Measurements from ENCODE around the gene POLR2J. TPM values are rescaled to one million over a fixed set of nuclear protein-coding genes. Genes with fewer than 3 reads are reported as not detected.
A peak's percentile ranks its signal among the peaks of the same experiment; 100 is the strongest.
"Not testable (repeated sequence)": the region's sequence is repeated elsewhere in the genome, so short reads cannot be mapped to it uniquely, and the experiment has no call there.

Gene POLR2J
- polyA plus RNA-seq, result 10 to 100 TPM; 68.9 to 89.4 TPM

DNA sequence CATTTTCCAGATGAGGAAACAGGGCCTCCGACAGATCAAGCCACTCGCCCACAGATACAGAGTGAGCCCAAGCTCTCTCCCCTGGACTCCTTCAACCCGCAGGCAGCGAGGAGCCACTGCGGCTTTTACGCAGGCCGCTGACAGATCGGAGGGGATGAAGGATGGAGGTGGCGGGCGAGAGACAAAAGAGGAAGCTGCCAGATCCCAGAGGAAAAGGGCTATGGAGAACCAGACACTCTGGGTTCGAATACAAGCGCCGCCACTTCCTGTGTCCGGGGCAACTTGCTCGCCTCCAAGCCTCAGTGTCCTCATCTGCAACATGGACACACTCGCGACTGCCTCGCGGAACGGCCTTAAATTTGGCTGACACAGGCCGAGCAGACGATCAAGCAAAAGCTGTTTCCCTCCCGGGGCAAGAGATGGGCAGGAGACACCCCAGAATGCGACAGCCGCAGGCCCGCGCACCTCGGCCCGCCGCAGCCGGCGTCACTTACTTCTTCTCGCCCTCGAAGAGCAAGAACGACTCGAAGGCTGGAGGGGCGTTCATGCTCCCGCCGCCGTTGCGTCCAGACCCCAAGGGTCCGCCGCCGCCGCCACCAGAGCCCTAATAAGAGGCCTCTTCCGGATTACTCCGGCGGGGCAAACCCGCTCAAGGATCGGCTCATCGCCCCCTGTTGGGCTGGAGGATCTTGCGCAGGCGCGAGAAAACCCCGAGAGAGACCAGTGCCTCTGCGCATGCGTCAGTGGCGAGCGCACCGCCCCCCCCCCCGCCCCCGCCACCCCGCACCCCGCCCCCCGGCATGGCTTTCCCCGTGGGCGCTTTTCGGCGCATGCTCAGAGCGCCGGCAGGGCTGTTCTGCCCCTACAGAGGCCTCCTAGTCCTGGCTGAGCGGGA lies at the start of gene POLR2J:
TSS of gene POLR2J (minus strand) at position 609 of the 895 bp plus-strand sequence. CDS start at position 547, 62 bp downstream.
- 0 to 1% methylated on average over 17 to 56 of the region's 72 CpGs for WGBS, 2 donors
- H3K27me3 ChIP-seq (ENCODE audit: control insufficient read depth in 1 of 2, insufficient read depth in 2 of 2, low read length in 2 of 2); H3K4me1 ChIP-seq (ENCODE audit: control insufficient read depth in 2 of 2, insufficient read depth in 2 of 2, low read length in 1 of 2); H3K9me3 ChIP-seq (ENCODE audit: control insufficient read depth in 2 of 2, insufficient read depth in 1 of 2, low read depth in 1 of 2, low read length in 1 of 2); H3K27ac ChIP-seq (ENCODE audit: low read depth in 2 of 2, low read length in 1 of 2); H3K36me3 ChIP-seq (ENCODE audit: control insufficient read depth in 2 of 2, insufficient read depth in 2 of 2, low read length in 1 of 2): not testable (repeated sequence)
- peak within 1 kb of the TSS; percentile 37 to 45 for H3K4me3 ChIP-seq (ENCODE audit: low read depth in 1 of 2, low read length in 2 of 2)

GRCh38 chr7:102527822-102528793 lies 49.4 kb upstream of the POLR2J start:
- not testable (repeated sequence) for H3K27me3 ChIP-seq (ENCODE audit: control insufficient read depth in 1 of 2, insufficient read depth in 2 of 2, low read length in 2 of 2); H3K27ac ChIP-seq (ENCODE audit: low read depth in 2 of 2, low read length in 1 of 2); H3K4me3 ChIP-seq (ENCODE audit: low read depth in 1 of 2, low read length in 2 of 2); H3K9me3 ChIP-seq (ENCODE audit: control insufficient read depth in 2 of 2, insufficient read depth in 1 of 2, low read depth in 1 of 2, low read length in 1 of 2); H3K4me1 ChIP-seq (ENCODE audit: control insufficient read depth in 2 of 2, insufficient read depth in 2 of 2, low read length in 1 of 2); H3K36me3 ChIP-seq (ENCODE audit: control insufficient read depth in 2 of 2, insufficient read depth in 2 of 2, low read length in 1 of 2)
- 93 to 100% methylated on average over 3 to 4 of the region's 13 CpGs for WGBS, 2 donors

- H3K27me3 ChIP-seq (ENCODE audit: control insufficient read depth in 1 of 2, insufficient read depth in 2 of 2, low read length in 2 of 2); H3K27ac ChIP-seq (ENCODE audit: low read depth in 2 of 2, low read length in 1 of 2); H3K36me3 ChIP-seq (ENCODE audit: control insufficient read depth in 2 of 2, insufficient read depth in 2 of 2, low read length in 1 of 2); H3K4me1 ChIP-seq (ENCODE audit: control insufficient read depth in 2 of 2, insufficient read depth in 2 of 2, low read length in 1 of 2); H3K4me3 ChIP-seq (ENCODE audit: low read depth in 1 of 2, low read length in 2 of 2); H3K9me3 ChIP-seq (ENCODE audit: control insufficient read depth in 2 of 2, insufficient read depth in 1 of 2, low read depth in 1 of 2, low read length in 1 of 2): not testable (repeated sequence)
- WGBS, 2 donors, result 77 to 86% methylated on average over 1 of the region's 8 CpGs
Measured at GRCh38 chr7:102527182-102527581, 48.5 kb upstream of the POLR2J start.

DNA sequence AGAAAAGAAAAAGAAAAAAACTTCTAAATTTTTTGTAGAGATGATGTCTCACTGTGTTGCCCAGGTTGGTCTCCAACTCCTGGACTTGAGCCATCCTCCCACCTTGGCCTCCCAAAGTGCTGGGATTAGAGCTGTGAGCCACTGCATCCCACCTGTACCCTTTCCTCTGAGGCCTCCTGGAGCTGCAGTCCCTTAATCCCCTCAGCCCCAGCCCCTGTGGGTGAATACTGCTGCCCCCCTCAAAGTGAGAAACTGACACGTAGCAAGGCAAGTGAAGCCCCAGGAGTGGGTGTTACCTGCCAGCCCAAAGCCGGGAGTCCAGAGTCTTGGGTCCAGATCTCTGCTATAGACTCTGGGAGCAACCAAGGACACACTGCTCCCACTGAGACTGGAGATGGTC lies 46.1 kb upstream of the POLR2J start:
- not testable (repeated sequence) for H3K4me1 ChIP-seq (ENCODE audit: control insufficient read depth in 2 of 2, insufficient read depth in 2 of 2, low read length in 1 of 2); H3K9me3 ChIP-seq (ENCODE audit: control insufficient read depth in 2 of 2, insufficient read depth in 1 of 2, low read depth in 1 of 2, low read length in 1 of 2); H3K27ac ChIP-seq (ENCODE audit: low read depth in 2 of 2, low read length in 1 of 2); H3K36me3 ChIP-seq (ENCODE audit: control insufficient read depth in 2 of 2, insufficient read depth in 2 of 2, low read length in 1 of 2); H3K27me3 ChIP-seq (ENCODE audit: control insufficient read depth in 1 of 2, insufficient read depth in 2 of 2, low read length in 2 of 2); H3K4me3 ChIP-seq (ENCODE audit: low read depth in 1 of 2, low read length in 2 of 2)
- 53 to 62% methylated on average over 1 of the region's 2 CpGs for WGBS, 2 donors

DNA sequence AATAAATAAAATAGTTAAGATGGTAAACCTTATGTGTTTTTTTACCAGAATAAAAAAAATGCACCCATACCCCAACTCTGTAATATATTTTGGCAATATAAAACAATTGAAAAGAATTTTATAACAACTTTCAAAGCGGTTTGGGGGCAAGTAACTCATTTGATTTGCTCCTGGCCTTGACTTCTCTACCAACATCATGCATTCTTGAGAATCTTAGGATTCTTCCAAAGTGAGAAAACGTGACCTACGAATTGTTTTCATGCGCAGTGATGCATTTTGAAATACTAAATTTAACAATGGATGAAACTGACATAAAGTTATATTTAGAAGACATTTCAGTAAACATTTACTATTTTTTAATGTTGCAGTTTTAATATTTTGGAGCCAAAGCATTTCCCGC lies 42.1 kb upstream of the POLR2J start:
- not testable (repeated sequence) for H3K36me3 ChIP-seq (ENCODE audit: control insufficient read depth in 2 of 2, insufficient read depth in 2 of 2, low read length in 1 of 2); H3K9me3 ChIP-seq (ENCODE audit: control insufficient read depth in 2 of 2, insufficient read depth in 1 of 2, low read depth in 1 of 2, low read length in 1 of 2); H3K27me3 ChIP-seq (ENCODE audit: control insufficient read depth in 1 of 2, insufficient read depth in 2 of 2, low read length in 2 of 2); H3K4me3 ChIP-seq (ENCODE audit: low read depth in 1 of 2, low read length in 2 of 2); H3K4me1 ChIP-seq (ENCODE audit: control insufficient read depth in 2 of 2, insufficient read depth in 2 of 2, low read length in 1 of 2); H3K27ac ChIP-seq (ENCODE audit: low read depth in 2 of 2, low read length in 1 of 2)
- WGBS, 2 donors, result 82% methylated on average over 4 of the region's 5 CpGs; no CpG with 5 or more reads in 1 of the 2 donors

- peak within 1 kb of the TSS in 1 of 2 donors; percentile 33 for H3K4me3 ChIP-seq (ENCODE audit: low read depth in 1 of 2, low read length in 2 of 2)
- H3K36me3 ChIP-seq (ENCODE audit: control insufficient read depth in 2 of 2, insufficient read depth in 2 of 2, low read length in 1 of 2); H3K27ac ChIP-seq (ENCODE audit: low read depth in 2 of 2, low read length in 1 of 2); H3K27me3 ChIP-seq (ENCODE audit: control insufficient read depth in 1 of 2, insufficient read depth in 2 of 2, low read length in 2 of 2); H3K4me1 ChIP-seq (ENCODE audit: control insufficient read depth in 2 of 2, insufficient read depth in 2 of 2, low read length in 1 of 2); H3K9me3 ChIP-seq (ENCODE audit: control insufficient read depth in 2 of 2, insufficient read depth in 1 of 2, low read depth in 1 of 2, low read length in 1 of 2): not testable (repeated sequence)
- 0 to 1% methylated on average over 6 to 20 of the region's 61 CpGs for WGBS, 2 donors
Measured at GRCh38 chr7:102517550-102518147, 38.9 kb upstream of the POLR2J start, which contains the start of gene RASA4B. RASA4B (minus strand) TSS chr7:102517777; CDS start chr7:102517710, 67 bp downstream.

- H3K27me3 ChIP-seq (ENCODE audit: control insufficient read depth in 1 of 2, insufficient read depth in 2 of 2, low read length in 2 of 2); H3K9me3 ChIP-seq (ENCODE audit: control insufficient read depth in 2 of 2, insufficient read depth in 1 of 2, low read depth in 1 of 2, low read length in 1 of 2); H3K36me3 ChIP-seq (ENCODE audit: control insufficient read depth in 2 of 2, insufficient read depth in 2 of 2, low read length in 1 of 2); H3K4me3 ChIP-seq (ENCODE audit: low read depth in 1 of 2, low read length in 2 of 2); H3K27ac ChIP-seq (ENCODE audit: low read depth in 2 of 2, low read length in 1 of 2); H3K4me1 ChIP-seq (ENCODE audit: control insufficient read depth in 2 of 2, insufficient read depth in 2 of 2, low read length in 1 of 2): not testable (repeated sequence)
- WGBS, 2 donors, result no CpG with 5 or more reads among the region's 10 CpGs
Measured at GRCh38 chr7:102516951-102517350, 38.2 kb upstream of the POLR2J start.

DNA sequence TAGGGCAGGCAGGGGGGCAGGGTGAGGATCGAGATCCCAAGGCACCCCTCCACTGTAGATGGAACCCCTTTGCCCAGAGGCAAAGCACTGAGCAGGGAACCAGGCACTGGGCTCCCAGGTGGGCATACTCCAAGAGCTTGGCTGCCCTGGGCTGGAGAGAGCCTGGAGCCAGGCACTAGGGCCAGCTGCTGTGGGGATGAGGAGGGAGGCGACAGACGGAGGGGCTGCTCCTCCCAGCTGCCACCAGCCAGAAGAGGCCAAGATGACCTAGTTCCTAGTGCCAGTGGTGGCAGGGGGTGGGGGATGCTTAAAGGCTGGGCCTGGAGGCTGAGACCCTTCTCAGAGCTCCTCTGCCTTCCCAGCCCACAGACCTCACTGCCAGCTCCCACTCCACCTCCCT lies 37.2 kb upstream of the POLR2J start:
- H3K9me3 ChIP-seq (ENCODE audit: control insufficient read depth in 2 of 2, insufficient read depth in 1 of 2, low read depth in 1 of 2, low read length in 1 of 2); H3K36me3 ChIP-seq (ENCODE audit: control insufficient read depth in 2 of 2, insufficient read depth in 2 of 2, low read length in 1 of 2); H3K27me3 ChIP-seq (ENCODE audit: control insufficient read depth in 1 of 2, insufficient read depth in 2 of 2, low read length in 2 of 2); H3K4me1 ChIP-seq (ENCODE audit: control insufficient read depth in 2 of 2, insufficient read depth in 2 of 2, low read length in 1 of 2); H3K27ac ChIP-seq (ENCODE audit: low read depth in 2 of 2, low read length in 1 of 2); H3K4me3 ChIP-seq (ENCODE audit: low read depth in 1 of 2, low read length in 2 of 2): not testable (repeated sequence)
- WGBS, 2 donors, result no CpG with 5 or more reads among the region's 3 CpGs

GRCh38 chr7:102514881-102515721 lies 36.4 kb upstream of the POLR2J start:
- not testable (repeated sequence) for H3K4me3 ChIP-seq (ENCODE audit: low read depth in 1 of 2, low read length in 2 of 2); H3K27me3 ChIP-seq (ENCODE audit: control insufficient read depth in 1 of 2, insufficient read depth in 2 of 2, low read length in 2 of 2); H3K4me1 ChIP-seq (ENCODE audit: control insufficient read depth in 2 of 2, insufficient read depth in 2 of 2, low read length in 1 of 2); H3K9me3 ChIP-seq (ENCODE audit: control insufficient read depth in 2 of 2, insufficient read depth in 1 of 2, low read depth in 1 of 2, low read length in 1 of 2); H3K36me3 ChIP-seq (ENCODE audit: control insufficient read depth in 2 of 2, insufficient read depth in 2 of 2, low read length in 1 of 2); H3K27ac ChIP-seq (ENCODE audit: low read depth in 2 of 2, low read length in 1 of 2)
- WGBS, 2 donors, result 38% methylated on average over 2 of the region's 15 CpGs; no CpG with 5 or more reads in 1 of the 2 donors
